Fibroblast of gingiva (primary cell): ENCODE results near the gene EMCN.
"Not testable (repeated sequence)": the region's sequence is repeated elsewhere in the genome, so short reads cannot be mapped to it uniquely, and the experiment has no call there.

Experiments
- DNase-seq: peaks from one replicate; pipeline ENCODE4 v3.0.0-alpha.2; 2011; ENCODE audit warnings: low read depth

The EMCN gene

DNA sequence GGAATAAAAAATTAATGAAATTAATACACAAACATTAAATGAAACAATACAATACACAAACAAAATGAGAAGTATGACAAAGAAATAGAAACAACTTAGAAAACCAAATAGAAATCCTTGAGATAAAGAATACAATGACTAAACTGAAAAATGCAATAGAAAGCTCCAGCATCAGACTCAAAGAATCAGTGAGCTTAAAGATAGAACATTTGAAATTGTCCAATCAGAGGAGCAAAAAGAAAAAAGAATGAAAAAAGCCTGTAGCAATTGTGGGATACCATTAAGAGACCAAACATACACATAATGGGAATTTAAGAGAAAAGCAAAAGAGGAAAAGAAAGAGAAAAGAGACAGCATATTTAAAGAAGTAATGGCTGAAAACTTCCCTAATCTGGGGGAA, 25.7 kb downstream of the EMCN start:
- DNase-seq: no peak

DNA sequence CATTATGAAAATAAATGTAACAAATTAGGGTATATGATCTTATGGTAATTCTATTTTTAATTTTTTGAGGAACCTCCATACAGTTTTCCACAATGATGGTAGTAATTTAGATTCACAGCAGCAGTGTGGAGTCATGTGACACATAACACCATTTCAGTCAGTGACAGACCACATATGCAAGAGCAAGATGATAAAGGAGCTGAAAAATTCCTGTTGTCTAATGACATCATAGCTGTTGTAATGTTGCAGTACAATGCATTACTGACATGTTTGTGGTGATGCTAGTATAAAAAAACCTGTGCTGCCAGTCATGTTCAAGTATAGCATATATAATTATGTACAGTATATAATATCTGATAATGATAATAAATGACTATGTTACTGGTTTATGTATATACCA, 28.5 kb downstream of the EMCN start:
- no peak for DNase-seq

DNA sequence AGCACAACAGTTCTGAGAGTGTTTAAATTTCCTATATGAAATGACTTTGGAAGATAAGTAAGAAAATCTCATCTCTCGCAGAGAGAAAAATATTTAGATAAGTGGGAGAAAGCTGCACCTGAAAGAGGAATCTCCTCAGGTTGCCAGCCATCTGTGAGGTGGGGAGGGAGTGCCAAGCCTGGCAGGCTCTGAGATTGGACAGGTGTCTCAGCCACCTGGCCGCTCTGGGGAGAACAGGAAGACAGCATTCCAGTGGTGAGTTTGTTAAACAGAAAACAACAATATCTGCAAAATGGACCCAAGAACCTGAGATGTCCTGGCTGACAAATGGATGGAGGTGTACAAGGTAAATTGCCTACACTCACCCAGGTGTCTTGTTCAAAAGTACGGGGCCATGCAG, 31.3 kb downstream of the EMCN start:
- no peak for DNase-seq

- no peak for DNase-seq
These were observed 34.0 kb downstream of the EMCN start for GRCh38 chr4:100483796-100484195.

GRCh38 chr4:100479971-100480370, 37.9 kb downstream of the EMCN start:
- DNase-seq: no peak

GRCh38 chr4:100469555-100469954, 48.3 kb downstream of the EMCN start:
- no peak for DNase-seq

DNA sequence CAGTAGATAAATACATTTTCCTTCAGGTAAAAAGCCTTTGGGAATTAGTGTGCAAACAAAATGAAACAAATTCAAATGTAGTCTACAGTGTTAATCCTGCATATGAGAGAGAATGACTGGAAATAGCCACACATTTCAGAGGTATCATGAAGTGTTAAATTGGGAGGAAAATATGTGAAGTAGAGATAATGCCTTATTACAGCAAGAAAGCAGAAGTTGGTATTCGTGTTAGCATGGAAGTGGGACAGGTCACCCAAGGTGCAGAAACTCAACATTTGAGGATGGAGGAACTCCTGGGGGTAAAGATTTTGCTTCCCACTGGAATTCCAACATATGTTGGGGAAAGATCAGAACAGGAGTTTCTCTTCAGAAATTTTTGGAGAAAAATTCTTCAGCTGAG, 51.3 kb downstream of the EMCN start:
- no peak for DNase-seq

GRCh38 chr4:100461807-100462605, 55.8 kb downstream of the EMCN start:
- DNase-seq: no peak

DNA sequence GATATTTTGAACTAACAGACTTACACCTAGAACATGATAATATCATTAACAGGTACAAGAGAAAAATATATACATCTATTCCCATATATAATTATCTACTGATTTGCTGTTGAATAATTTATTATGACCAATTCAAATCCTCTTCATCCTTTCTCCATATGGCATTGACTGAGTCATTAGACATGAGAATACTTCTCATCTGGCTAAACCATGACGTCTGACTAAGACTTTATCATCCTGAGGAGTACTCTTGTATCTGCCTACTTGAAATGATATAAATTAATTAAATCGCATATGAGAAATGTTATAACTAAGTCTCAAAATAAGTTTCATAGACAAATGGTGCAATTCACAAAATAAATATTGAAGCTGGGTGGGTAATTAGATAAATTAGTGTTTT, 67.4 kb downstream of the EMCN start:
- no peak for DNase-seq

DNA sequence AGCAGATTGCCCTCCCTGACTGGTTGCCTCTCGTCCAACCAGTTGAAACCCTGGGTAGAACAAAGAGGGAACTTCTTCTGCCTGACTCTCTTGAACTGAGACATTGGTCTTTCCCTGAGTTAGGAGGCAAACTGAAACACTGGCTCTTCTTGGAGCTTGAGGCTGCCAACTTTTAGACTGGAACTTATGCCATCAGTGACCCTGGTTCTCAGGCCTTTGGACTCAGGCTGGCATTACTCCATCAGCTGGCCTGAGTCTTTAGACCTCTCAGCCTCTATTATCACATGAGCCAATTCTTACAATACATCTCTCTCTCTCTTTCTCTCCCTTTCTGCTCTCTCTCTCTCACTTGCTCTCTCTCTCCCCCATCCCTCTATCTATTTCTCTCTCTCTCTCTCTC, 86.4 kb downstream of the EMCN start:
- DNase-seq: no peak

DNA sequence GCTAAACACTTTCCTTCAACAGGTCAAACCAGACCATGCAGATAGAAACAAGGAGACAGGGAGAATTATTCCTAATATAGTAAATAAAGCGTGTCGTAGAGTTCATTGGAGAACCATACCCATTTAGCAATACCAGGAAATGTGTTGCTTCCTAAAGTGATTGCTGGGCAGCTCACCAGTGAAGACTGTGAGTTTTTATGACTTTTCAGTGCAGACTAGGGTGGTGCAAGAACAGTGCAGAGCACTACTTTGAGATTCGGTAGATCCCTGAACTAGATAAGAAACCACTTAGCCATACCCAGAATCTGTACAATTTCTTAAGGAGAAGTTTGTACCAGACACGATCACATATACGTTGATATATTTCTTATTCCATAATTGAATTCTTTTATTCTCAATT, 87.4 kb downstream of the EMCN start:
- DNase-seq: no peak

DNA sequence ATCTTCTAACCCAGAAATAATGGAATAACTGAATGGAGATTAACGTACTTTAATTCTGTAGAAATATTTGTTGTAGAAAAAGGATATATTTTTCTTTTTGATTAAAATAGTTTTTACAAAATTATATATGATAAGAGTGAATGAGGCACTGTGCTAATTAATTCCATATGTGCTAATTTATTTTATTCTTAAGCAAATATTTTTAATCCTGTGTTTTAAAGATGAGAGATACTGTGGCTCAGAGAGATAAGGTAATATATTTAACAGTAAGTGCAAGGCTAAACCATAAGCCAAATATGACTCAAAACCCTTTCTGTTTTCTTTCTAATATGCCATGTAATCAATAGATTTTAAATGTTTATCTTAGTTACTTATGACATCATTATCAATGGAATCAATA, 88.2 kb downstream of the EMCN start:
- DNase-seq: no peak

GRCh38 chr4:100428051-100428450, 89.8 kb downstream of the EMCN start:
- DNase-seq: peak; percentile 25

DNA sequence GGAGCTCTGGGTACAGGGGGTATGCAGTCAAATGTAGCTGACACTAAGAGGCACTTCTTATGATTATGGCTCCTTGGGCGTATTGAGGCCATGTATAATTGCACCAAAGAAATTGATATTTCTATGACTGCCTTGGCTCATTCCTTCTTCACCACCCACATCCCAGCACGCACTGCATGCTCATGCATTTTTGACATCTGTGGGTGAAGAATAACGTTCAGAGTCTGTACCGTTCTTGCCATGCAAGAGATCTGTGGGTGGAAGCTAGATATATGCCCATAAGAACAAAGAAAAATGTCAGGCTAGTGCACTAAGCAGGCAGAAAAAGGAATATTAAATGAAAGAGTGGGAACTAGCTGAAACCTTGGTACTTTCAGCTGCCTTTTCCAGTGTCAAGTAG, 93.4 kb downstream of the EMCN start:
- DNase-seq: no peak

GRCh38 chr4:100422894-100423293, 94.9 kb downstream of the EMCN start:
- DNase-seq: no peak

- DNase-seq: peak; percentile 54
These were observed 96.4 kb downstream of the EMCN start for GRCh38 chr4:100421361-100421978.

DNA sequence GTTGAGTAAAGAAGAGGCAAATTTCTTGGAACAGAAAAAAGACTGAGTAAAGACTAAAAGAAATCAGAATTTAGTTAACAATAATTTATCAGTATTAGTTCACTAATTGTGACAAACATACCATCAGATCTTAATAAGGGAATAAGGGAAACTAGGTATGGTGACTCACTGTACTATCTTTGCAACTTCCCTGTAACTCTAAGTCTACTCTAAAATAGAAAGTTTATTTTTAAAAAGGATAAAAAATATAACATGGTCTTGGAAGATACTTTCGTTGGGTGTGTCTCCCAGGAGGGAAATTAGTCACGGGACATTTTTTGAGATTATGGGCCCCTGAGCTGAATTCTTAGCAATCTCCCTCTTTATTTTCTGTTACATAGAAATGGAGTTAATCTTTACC, 97.3 kb downstream of the EMCN start:
- DNase-seq: no peak

DNA sequence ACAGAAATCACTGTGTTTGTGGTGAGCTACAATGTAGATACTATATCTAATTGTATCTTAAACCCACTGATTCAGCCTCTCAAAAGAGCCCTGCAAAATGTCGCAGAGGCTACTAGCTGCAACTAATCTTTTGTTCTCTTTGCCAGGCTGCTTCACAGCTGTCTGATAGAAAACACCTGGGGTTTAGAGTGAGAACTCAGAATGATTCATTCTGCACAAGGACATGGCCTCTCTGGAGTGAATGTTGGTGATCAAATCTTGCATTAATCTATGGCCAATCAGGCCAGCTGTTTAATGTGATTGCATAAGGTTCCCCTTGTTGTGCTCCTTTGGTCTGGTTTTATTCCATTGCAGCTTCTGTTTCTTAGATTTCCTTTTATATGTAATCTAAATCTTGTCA, 100.3 kb downstream of the EMCN start:
- DNase-seq: peak; percentile 24

GRCh38 chr4:100414016-100414790, 103.6 kb downstream of the EMCN start:
- no peak for DNase-seq

DNA sequence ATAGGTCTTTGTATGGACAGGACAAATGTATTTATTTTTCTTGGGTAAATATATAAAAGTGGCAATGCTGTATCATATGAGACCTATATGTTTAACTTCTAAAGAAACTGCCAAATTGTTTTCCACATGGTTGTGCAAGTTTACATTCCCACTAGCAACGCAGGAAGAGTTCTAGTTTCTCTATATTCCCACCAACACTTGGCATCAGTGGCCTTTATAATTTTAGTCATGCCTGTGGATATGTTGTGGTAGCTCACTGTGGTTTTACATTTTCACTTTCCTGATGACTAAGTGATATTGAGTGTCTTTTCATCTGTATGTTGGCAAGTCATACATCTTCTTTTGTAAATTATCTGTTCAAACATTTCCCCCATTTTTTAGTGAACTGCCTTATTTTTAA, 126.0 kb downstream of the EMCN start:
- DNase-seq: peak; percentile 63

- no peak for DNase-seq
These were observed 126.7 kb downstream of the EMCN start for GRCh38 chr4:100391086-100391485.

DNA sequence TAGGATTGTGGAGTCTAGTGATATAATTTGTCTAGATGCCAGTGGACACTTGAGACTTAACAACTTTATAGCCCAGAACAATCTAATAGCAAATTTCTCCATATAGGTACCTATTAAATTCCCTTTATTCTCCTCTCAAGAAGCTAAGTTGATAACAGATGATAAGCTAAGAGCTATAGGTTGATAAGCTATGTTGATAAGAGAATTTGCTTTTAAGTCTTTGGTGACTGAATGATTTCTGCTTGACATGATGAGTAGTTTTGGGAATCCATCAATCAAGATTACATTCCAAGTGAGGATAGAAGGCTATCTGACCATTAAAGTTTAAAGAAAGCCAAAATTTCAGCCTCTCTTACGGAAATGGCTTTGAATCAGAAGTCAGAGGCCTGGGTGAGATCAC, 131.6 kb downstream of the EMCN start:
- no peak for DNase-seq

DNA sequence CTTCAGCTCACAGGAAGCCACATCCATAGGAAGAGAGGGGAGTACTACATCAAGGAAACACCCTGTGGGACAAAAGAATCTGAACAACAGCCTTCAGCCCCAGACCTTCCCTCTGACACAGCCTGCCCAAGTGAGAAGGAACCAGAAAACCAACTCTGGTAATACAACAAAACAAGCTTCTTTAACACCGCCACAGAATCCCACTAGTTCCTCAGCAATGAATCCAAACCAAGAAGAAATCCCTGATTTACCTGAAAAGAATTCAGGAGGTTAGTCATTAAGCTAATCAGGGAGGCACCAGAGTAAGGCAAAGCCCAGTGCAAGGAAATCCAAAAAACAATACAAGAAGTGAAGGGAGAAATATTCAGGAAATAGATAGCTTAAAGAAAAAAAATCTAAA, 137.4 kb downstream of the EMCN start:
- DNase-seq: not testable (repeated sequence)
